Stimulated activated memory B cell treated with anti-CD40 and anti-IgM and Interleukin-4, amounts not matched to agents 10 μg/mL and 1 μg/mL and 100 μg/mL, for 72 hours (primary cell): Measurements from ENCODE around the gene SLC26A6.

Source experiments
- ATAC-seq: fragments of 150-1000 bp; cut with Tn5 transposase; 2 replicates; pipeline ENCODE4 v1.10.0; 2021
- H3K27ac Mint-ChIP-seq: one replicate; pipeline ENCODE4 v1.8.0; 2022; ENCODE audit warnings: mild to moderate bottlenecking, mixed read lengths
- H3K27me3 Mint-ChIP-seq: one replicate; pipeline ENCODE4 v1.8.0; 2022; ENCODE audit warnings: mixed read lengths
- H3K36me3 Mint-ChIP-seq: one replicate; pipeline ENCODE4 v1.8.0; 2022; ENCODE audit warnings: mixed read lengths
- H3K4me1 Mint-ChIP-seq: one replicate; pipeline ENCODE4 v1.8.0; 2022; ENCODE audit warnings: mixed read lengths
- H3K4me3 Mint-ChIP-seq: one replicate; pipeline ENCODE4 v1.8.0; 2022; ENCODE audit warnings: mild to moderate bottlenecking, moderate library complexity, mixed read lengths
- H3K9me3 Mint-ChIP-seq: one replicate; pipeline ENCODE4 v1.8.0; 2022; ENCODE audit warnings: mixed read lengths

SLC26A6 gene

GRCh38 chr3:48599509-48600285, 35.6 kb downstream of the SLC26A6 start:
- peaks cover 13% of the 10 kb centered on the region for H3K4me1 Mint-ChIP-seq
- no peaks in the 10 kb centered on the region for H3K9me3 Mint-ChIP-seq
- ATAC-seq: no peak
- peaks cover 57% of the 10 kb centered on the region for H3K36me3 Mint-ChIP-seq
- H3K4me3 Mint-ChIP-seq: no peak overlapping the region
- H3K27me3 Mint-ChIP-seq: peaks cover 3% of the 10 kb centered on the region
- no peak overlapping the region for H3K27ac Mint-ChIP-seq

- no peak for ATAC-seq
- Mint-ChIP-seq H3K27me3 (peaks cover 9% of the 10 kb centered on the region), H3K36me3 (peaks cover 51% of the 10 kb centered on the region), H3K4me3 (no peak overlapping the region), H3K9me3 (no peaks in the 10 kb centered on the region), H3K27ac (no peak overlapping the region), H3K4me1 (peaks cover 18% of the 10 kb centered on the region)
Observed at GRCh38 chr3:48599077-48599501, 36.2 kb downstream of the SLC26A6 start.

DNA sequence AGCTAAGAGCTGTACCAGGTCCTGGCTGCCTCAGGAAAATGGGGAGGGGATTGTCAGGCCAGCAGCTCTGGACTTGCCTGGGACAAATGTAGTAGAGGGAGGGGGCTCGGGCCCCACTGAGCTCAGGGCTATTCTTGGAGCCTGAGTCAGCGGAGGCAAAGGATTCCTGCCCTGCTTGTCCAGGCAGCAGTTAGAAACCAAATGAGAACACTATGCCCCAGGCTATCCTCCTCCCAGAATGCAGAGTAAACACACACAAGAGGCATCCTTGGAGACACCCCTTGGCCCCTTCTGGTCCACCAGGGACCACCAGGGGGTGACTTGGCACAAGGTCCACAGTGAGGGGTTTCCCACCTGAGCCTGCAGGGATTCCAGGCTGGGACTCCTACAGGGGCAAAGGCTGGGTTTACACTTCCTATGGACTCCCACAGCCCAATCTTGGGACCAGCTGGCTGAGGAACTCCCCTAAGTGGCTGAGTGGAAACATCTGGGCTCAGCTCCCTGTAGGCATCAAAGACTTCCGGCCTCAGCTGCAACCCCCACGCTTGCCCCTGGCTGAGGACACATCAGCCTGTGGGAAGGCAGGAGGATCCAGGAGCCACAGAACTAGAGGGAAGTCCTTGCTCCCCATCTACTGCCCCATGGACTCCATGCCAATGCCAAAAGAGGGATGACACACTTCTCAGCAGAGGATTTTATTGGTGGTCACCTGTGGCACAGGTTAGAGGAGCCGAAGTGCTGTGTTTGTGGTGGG, 36.8 kb downstream of the SLC26A6 start:
- ATAC-seq: no peak
- Mint-ChIP-seq H3K4me3 (no peak overlapping the region), H3K36me3 (peaks cover 48% of the 10 kb centered on the region), H3K27ac (no peak overlapping the region), H3K27me3 (peaks cover 10% of the 10 kb centered on the region), H3K4me1 (peaks cover 18% of the 10 kb centered on the region), H3K9me3 (no peaks in the 10 kb centered on the region)

DNA sequence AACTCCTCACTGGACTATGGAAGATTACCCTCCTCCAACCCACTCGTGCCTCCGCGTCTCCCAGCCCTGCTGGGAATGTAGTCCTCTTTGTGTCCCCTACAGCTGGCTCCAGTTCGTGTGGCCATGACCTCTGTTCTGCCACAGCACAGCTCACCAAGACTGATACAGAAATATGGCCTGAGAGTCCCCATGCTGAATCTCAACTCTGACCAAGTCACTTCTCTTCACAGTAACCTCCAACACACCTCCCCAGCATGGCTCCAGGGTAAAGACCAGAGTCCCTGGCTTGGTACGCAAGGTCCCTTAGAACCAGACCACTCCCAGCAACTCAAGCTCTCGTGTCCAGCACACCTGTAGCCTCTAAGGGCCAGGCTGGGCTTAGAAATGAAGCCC, 37.9 kb downstream of the SLC26A6 start:
- H3K27ac Mint-ChIP-seq: no peak overlapping the region
- H3K4me3 Mint-ChIP-seq: no peak overlapping the region
- no peaks in the 10 kb centered on the region for H3K9me3 Mint-ChIP-seq
- ATAC-seq: no peak
- H3K36me3 Mint-ChIP-seq: peaks cover 37% of the 10 kb centered on the region
- H3K27me3 Mint-ChIP-seq: peaks cover 10% of the 10 kb centered on the region
- H3K4me1 Mint-ChIP-seq: peaks cover 17% of the 10 kb centered on the region

- peaks cover 10% of the 10 kb centered on the region for H3K27me3 Mint-ChIP-seq
- ATAC-seq: no peak
- H3K36me3 Mint-ChIP-seq: peaks cover 33% of the 10 kb centered on the region
- H3K27ac Mint-ChIP-seq: no peak overlapping the region
- H3K4me1 Mint-ChIP-seq: peaks cover 13% of the 10 kb centered on the region
- H3K4me3 Mint-ChIP-seq: no peak overlapping the region
- H3K9me3 Mint-ChIP-seq: no peaks in the 10 kb centered on the region
Observed at GRCh38 chr3:48596676-48597407, 38.4 kb downstream of the SLC26A6 start.

DNA sequence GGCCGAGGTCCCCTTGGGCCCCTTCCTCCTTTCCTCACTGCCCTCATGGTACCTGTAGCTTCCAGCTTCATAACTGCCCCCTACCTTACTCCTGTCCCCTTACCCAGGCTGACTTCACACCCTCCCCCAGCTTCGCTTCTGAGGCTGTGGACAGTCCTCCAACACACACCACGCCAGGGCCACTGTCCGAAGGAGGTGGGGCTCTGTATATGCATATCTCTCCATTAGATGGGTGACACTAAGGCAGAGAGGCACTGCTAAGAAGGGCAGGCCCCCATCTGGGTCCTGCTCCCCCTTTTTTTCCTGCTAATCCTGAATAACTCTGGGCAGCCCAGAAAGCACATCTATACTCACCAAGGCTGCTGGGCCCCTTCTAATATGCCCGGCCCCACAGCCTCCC, 39.1 kb downstream of the SLC26A6 start:
- Mint-ChIP-seq H3K27ac (no peak overlapping the region), H3K36me3 (peaks cover 33% of the 10 kb centered on the region)

GRCh38 chr3:48595526-48596121, 39.6 kb downstream of the SLC26A6 start:
- H3K27ac Mint-ChIP-seq: no peak overlapping the region
- peaks cover 13% of the 10 kb centered on the region for H3K4me1 Mint-ChIP-seq
- H3K9me3 Mint-ChIP-seq: no peaks in the 10 kb centered on the region
- H3K27me3 Mint-ChIP-seq: peaks cover 19% of the 10 kb centered on the region
- H3K4me3 Mint-ChIP-seq: no peak overlapping the region
- H3K36me3 Mint-ChIP-seq: peaks cover 27% of the 10 kb centered on the region
- no peak for ATAC-seq

More for the DNA sequence above, 39.1 kb downstream of the SLC26A6 start:
- no peak for ATAC-seq
- Mint-ChIP-seq H3K4me1 (peaks cover 13% of the 10 kb centered on the region), H3K27me3 (peaks cover 13% of the 10 kb centered on the region), H3K9me3 (no peaks in the 10 kb centered on the region), H3K4me3 (no peak overlapping the region)

DNA sequence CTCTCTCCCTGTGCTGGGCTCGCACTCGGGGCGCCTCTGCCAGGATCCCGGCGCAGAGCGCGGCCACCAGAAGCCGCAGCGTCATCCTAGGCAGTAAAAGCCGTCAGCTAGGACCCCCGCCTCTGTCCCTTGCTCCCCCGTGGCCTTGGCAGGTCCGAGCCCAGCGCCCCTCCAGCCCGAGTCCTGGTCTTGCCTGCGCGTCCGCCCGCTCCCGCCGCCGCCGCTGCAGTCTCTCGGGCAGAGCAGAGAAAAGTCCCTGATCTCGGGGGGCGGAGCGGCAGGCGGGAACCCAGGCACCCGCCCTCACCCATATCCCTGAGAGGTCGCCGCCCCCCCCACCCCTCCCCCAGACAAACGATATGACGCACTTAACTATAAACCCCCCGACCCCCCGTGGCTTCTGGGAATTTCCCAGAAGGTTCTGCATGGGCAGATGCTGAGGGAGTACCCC, 40.2 kb downstream of the SLC26A6 start, which contains the start of gene COL7A1:
Gene COL7A1, minus strand, starts transcription at position 255 of the 451 bp plus-strand sequence. Its CDS starts 170 bp downstream, at position 85.
- H3K27ac Mint-ChIP-seq: no peak within 1 kb of the TSS
- peaks cover 13% of the 10 kb centered on the region for H3K4me1 Mint-ChIP-seq
- H3K27me3 Mint-ChIP-seq: peaks cover 24% of the 10 kb centered on the region
- peaks cover 23% of the 10 kb centered on the region for H3K36me3 Mint-ChIP-seq
- peak within 1 kb of the TSS; percentile 38 for H3K4me3 Mint-ChIP-seq
- H3K9me3 Mint-ChIP-seq: no peaks in the 10 kb centered on the region
- ATAC-seq: no peak

GRCh38 chr3:48594417-48595049, 40.7 kb downstream of the SLC26A6 start:
- Mint-ChIP-seq H3K36me3 (peaks cover 17% of the 10 kb centered on the region), H3K4me1 (peaks cover 13% of the 10 kb centered on the region), H3K4me3 (peak overlapping the region; percentile 38), H3K27me3 (peaks cover 30% of the 10 kb centered on the region), H3K9me3 (no peaks in the 10 kb centered on the region), H3K27ac (no peak overlapping the region)
- no peak for ATAC-seq

DNA sequence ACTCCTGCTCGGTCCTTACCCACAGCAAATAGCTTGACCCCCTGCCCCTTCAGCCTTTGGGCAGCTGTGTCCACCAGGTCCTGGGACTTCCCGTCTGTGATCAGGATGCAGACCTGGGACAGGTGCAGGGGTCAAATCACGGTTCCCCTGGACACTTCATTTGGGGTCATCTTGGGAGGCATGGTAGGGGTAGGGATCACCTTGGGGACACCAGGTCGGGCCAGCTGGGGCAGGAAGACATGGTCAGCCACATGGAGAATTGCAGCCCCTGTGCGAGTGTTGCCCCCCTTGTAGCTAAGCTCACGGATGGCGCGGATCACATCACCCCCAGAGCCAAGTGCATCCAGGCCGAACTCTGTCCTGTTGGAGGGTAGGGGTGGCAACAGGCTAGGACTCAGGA, 41.9 kb downstream of the SLC26A6 start:
- Mint-ChIP-seq H3K4me3 (no peak overlapping the region), H3K27ac (no peak overlapping the region), H3K27me3 (peaks cover 42% of the 10 kb centered on the region), H3K4me1 (peaks cover 13% of the 10 kb centered on the region), H3K9me3 (no peaks in the 10 kb centered on the region), H3K36me3 (peaks cover 8% of the 10 kb centered on the region)
- ATAC-seq: no peak

DNA sequence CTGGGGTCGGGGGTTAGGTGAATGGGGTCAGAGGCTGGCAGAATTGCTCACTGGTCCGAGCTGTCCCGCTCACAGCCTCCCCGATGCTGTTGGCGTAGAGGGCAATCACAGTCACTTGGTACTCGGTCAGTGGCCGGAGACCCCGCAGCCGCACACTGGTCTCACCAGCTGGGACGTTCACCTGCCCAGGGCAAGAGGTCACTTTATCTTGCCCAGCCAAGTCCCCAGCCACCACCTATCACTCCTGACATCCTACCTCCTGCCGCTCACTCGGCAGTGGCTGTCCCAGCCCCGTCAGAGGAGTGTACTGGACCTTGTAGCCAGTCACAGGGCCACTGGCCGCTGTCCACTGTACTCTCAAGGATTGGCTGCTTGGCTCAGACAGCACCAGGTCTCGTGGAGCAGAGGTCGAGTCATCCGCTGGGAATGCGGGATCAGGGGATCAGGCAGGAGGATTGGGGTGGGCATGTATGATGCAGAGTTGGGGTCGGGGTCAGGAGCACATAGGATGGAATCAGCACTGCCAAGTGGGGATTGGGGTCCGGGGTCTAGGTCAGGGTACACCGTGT, 42.7 kb downstream of the SLC26A6 start:
- H3K9me3 Mint-ChIP-seq: no peaks in the 10 kb centered on the region
- H3K27me3 Mint-ChIP-seq: peaks cover 49% of the 10 kb centered on the region
- H3K36me3 Mint-ChIP-seq: peaks cover 6% of the 10 kb centered on the region
- peaks cover 13% of the 10 kb centered on the region for H3K4me1 Mint-ChIP-seq
- no peak overlapping the region for H3K4me3 Mint-ChIP-seq
- H3K27ac Mint-ChIP-seq: no peak overlapping the region
- ATAC-seq: no peak

- Mint-ChIP-seq H3K4me1 (peaks cover 13% of the 10 kb centered on the region), H3K36me3 (no peaks in the 10 kb centered on the region), H3K9me3 (no peaks in the 10 kb centered on the region), H3K27ac (no peak overlapping the region), H3K27me3 (peaks cover 55% of the 10 kb centered on the region), H3K4me3 (no peak overlapping the region)
- no peak for ATAC-seq
Observed at GRCh38 chr3:48591886-48592518, 43.3 kb downstream of the SLC26A6 start.

DNA sequence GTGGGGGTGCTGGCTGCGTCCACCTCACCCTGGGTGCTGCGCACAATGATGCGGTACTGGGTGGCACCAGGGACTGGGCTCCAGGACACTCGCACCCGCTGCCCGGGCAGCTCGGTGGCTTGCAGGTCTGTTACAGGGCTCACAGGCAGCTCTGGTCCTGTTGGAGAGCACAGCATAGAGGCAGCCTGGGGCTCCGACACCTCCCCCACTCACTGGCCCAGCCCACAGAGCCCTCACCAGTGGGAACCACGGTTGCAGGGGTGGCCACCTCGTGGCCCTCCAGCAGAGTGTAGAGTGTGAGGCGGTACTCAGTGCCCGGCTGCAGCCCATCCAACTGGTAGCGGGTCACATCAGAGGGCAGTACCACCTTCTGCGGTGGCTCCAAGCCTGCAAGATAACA, 43.8 kb downstream of the SLC26A6 start:
- H3K27me3 Mint-ChIP-seq: peaks cover 61% of the 10 kb centered on the region
- ATAC-seq: no peak
- no peaks in the 10 kb centered on the region for H3K36me3 Mint-ChIP-seq
- H3K9me3 Mint-ChIP-seq: no peaks in the 10 kb centered on the region
- H3K27ac Mint-ChIP-seq: no peak overlapping the region
- H3K4me3 Mint-ChIP-seq: no peak overlapping the region
- H3K4me1 Mint-ChIP-seq: peaks cover 13% of the 10 kb centered on the region

- H3K27me3 Mint-ChIP-seq: peaks cover 59% of the 10 kb centered on the region
- no peaks in the 10 kb centered on the region for H3K4me1 Mint-ChIP-seq
- no peaks in the 10 kb centered on the region for H3K9me3 Mint-ChIP-seq
- no peaks in the 10 kb centered on the region for H3K36me3 Mint-ChIP-seq
- no peak for ATAC-seq
- H3K4me3 Mint-ChIP-seq: no peak overlapping the region
- H3K27ac Mint-ChIP-seq: no peak overlapping the region
Observed at GRCh38 chr3:48588230-48588629, 47.0 kb downstream of the SLC26A6 start.
